Endothelial cell (in vitro differentiated cells): ENCODE data around the gene SPATA4. TPM values are rescaled to one million over a fixed set of nuclear protein-coding genes. Genes with fewer than 3 reads are reported as not detected.

ENCODE experiments used
- DNase-seq: peaks from one replicate; pipeline ENCODE4 v3.0.0; 2021; ENCODE audit warnings: low spot score
- H3K27ac Mint-ChIP-seq: one replicate; pipeline ENCODE4 v1.8.0; 2021; ENCODE audit warnings: mixed read lengths, inconsistent platforms; ENCODE audit not compliant: unreplicated experiment
- H3K27me3 Mint-ChIP-seq: one replicate; pipeline ENCODE4 v1.8.0; 2021; ENCODE audit warnings: mild to moderate bottlenecking, moderate library complexity, mixed read lengths, inconsistent platforms; ENCODE audit not compliant: unreplicated experiment
- H3K36me3 Mint-ChIP-seq: one replicate; pipeline ENCODE4 v1.8.0; 2021; ENCODE audit warnings: mild to moderate bottlenecking, low read depth, mixed read lengths, inconsistent platforms; ENCODE audit not compliant: unreplicated experiment
- H3K4me1 Mint-ChIP-seq: one replicate; pipeline ENCODE4 v1.8.0; 2021; ENCODE audit warnings: mild to moderate bottlenecking, mixed read lengths, inconsistent platforms; ENCODE audit not compliant: unreplicated experiment
- H3K4me3 Mint-ChIP-seq: one replicate; pipeline ENCODE4 v1.8.0; 2021; ENCODE audit warnings: mild to moderate bottlenecking, mixed read lengths, inconsistent platforms; ENCODE audit not compliant: unreplicated experiment
- H3K9me3 Mint-ChIP-seq: one replicate; pipeline ENCODE4 v1.8.0; 2021; ENCODE audit warnings: mixed read lengths, inconsistent platforms; ENCODE audit not compliant: unreplicated experiment
- CTCF ChIP-seq: fragments of 200-600 bp; sonication (generic); IDR thresholded peaks from one replicate; pipeline ENCODE4 v1.5.0; 2021; ENCODE audit warnings: antibody characterized with exemption; ENCODE audit not compliant: unreplicated experiment
- total RNA-seq: library from RNA; stranded (reverse); fragmentation: NEBNext Ultra II Directional; extraction: Animal tissue kit (Norgen Biotek cat#: 25700); gene quantifications from one replicate; pipeline ENCODE4 v1.2.1, GENCODE V29; 2021; ENCODE audit not compliant: unreplicated experiment

SPATA4 gene
- total RNA-seq, 1 donor from 2014 or later = not detected

GRCh38 chr4:176210101-176210500 lies 14.7 kb upstream of the SPATA4 start:
- TF ChIP-seq CTCF = no peak
- H3K4me1 Mint-ChIP-seq = peaks cover 10% of the 10 kb centered on the region
- DNase-seq = no peak
- no peak overlapping the region for H3K27ac Mint-ChIP-seq
- peaks cover 1% of the 10 kb centered on the region for H3K27me3 Mint-ChIP-seq
- H3K4me3 Mint-ChIP-seq = no peak overlapping the region
- H3K36me3 Mint-ChIP-seq = no peaks in the 10 kb centered on the region
- no peaks in the 10 kb centered on the region for H3K9me3 Mint-ChIP-seq

DNA sequence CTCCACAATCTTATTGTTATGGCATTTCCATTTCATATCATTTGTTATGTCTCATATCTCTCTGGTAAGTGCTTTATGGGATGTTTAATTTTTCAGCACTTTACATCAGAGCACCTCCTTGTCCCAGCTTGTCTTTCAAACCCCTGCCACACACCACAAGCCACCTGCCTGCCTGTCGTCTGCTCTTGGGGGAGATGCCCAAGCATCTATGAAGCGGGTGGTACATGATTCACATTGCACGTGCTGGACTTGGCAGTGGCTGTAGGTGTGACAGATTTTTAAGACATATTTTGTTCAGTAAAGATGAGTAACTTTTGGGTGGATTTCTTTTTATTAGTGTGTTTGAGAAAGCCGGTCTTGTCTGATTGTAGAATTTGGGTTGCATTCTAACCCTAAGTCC lies 14.2 kb upstream of the SPATA4 start:
- no peaks in the 10 kb centered on the region for H3K36me3 Mint-ChIP-seq
- H3K27me3 Mint-ChIP-seq = peaks cover 1% of the 10 kb centered on the region
- no peaks in the 10 kb centered on the region for H3K9me3 Mint-ChIP-seq
- TF ChIP-seq CTCF = no peak
- peaks cover 12% of the 10 kb centered on the region for H3K4me1 Mint-ChIP-seq
- no peak for DNase-seq
- no peak overlapping the region for H3K4me3 Mint-ChIP-seq
- H3K27ac Mint-ChIP-seq = no peak overlapping the region

DNA sequence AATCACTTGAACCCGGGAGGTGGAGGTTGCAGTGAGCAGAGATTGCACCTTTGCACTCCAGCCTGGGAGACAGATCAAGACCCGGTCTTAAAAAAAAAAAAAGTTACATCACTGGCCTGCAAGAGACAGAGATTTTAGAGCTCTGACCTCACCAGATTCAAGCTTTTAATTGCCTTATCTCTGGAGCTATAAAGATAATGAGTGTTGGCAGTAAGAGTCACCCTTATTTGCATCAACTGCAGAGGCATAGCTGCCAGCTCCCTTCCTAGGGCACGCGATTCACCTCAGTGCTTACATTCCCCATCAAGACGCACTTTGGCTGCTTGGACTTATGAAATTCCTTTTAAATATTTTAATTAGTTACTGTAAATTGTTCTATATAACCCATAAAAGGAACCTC lies 12.5 kb upstream of the SPATA4 start:
- no peak for TF ChIP-seq CTCF
- Mint-ChIP-seq H3K4me3 (no peak overlapping the region), H3K4me1 (peaks cover 12% of the 10 kb centered on the region), H3K27me3 (peaks cover 2% of the 10 kb centered on the region), H3K9me3 (no peaks in the 10 kb centered on the region), H3K36me3 (no peaks in the 10 kb centered on the region), H3K27ac (no peak overlapping the region)
- DNase-seq = no peak

DNA sequence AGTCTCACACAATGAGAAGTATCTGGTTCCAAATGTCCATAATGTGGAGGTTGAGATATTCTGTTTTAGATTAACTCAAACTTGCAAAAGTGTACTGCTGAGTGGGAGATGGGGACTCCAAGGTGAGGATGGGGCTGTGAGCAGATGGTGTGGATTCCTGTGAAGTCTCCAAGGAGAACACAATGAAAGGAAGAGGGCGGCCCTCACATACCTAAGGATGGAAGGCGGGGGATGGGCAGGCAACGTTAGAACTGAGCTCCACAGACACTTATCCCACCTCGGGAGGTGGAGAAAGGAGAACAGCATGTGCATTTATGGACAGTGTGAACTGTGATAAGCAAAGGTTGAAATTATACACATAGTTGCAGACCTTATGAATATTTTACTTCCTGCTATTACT lies 9.9 kb upstream of the SPATA4 start:
- TF ChIP-seq CTCF = no peak
- Mint-ChIP-seq H3K27me3 (peaks cover 2% of the 10 kb centered on the region), H3K36me3 (no peaks in the 10 kb centered on the region), H3K27ac (peak overlapping the region; percentile 59), H3K4me3 (no peak overlapping the region), H3K9me3 (no peaks in the 10 kb centered on the region), H3K4me1 (peaks cover 8% of the 10 kb centered on the region)
- peak; percentile 11 for DNase-seq

- no peak for TF ChIP-seq CTCF
- DNase-seq = no peak
- no peak overlapping the region for H3K27ac Mint-ChIP-seq
- no peaks in the 10 kb centered on the region for H3K9me3 Mint-ChIP-seq
- no peaks in the 10 kb centered on the region for H3K36me3 Mint-ChIP-seq
- peaks cover 3% of the 10 kb centered on the region for H3K4me1 Mint-ChIP-seq
- no peak overlapping the region for H3K4me3 Mint-ChIP-seq
- peaks cover 1% of the 10 kb centered on the region for H3K27me3 Mint-ChIP-seq
Observed at GRCh38 chr4:176198316-176198903, 3.0 kb upstream of the SPATA4 start.
